Endometrial microvascular endothelial cells (primary cell): ENCODE measurements around the gene NEURL2. TPM values are rescaled to one million over a fixed set of nuclear protein-coding genes. Genes with fewer than 3 reads are reported as not detected.

Source experiments
- in situ Hi-C: cut with HindIII; loops from 2 replicates; pipeline ENCODE4 v1.10.0; 2017; ENCODE audit warnings: low sequenced_read_pairs, low pct_unique_long_range_greater_than_20kb; ENCODE audit errors: inconsistent ontology term
- total RNA-seq: library from RNA; depleted of rRNA; stranded (reverse); fragments of >200 nt; gene quantifications from one replicate; pipeline ENCODE4 v1.2.3, GENCODE V29; 2015; ENCODE audit errors: inconsistent ontology term

The NEURL2 gene
- total RNA-seq, 1 donor from 2014 or later, result 1.5 TPM

DNA sequence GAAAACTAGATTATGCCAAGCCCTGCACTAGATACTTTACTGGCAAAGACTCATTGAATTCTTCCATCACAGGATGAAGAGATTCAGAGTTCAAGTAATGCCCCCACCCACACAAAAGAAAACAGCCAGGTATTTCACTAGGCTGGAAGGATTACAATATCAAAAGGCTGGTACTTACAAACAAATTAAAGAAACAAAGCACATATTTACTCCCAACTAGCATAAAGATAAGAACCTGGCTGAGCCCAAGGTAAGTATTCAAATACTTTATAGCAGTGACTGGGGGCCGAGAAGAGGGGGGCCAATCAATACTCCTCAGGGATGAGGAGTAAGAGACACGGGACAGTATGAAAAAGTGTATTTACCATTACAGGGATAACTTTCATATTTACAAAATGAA, 37.5 kb downstream of the NEURL2 start:
- in situ Hi-C loops, result no loop called here

DNA sequence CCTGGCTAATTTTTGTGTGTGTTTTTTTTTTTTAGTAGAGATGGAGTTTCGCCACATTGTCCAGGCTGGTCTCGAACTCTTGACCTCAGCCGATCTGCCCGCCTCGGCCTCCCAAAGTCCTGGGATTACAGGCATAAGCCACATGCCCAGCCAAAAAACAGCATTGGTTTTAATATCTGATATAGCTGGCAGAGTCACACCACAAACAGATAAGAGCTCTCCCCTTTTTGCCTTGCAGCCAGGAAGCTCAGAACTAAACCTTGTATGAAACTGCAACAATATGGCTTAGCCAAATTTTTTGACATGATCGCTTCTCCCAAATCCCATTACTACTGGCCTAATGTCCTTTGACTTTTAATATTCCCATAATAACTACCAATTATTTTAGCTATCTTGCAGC, 38.7 kb downstream of the NEURL2 start:
- in situ Hi-C loops, result no loop called here

DNA sequence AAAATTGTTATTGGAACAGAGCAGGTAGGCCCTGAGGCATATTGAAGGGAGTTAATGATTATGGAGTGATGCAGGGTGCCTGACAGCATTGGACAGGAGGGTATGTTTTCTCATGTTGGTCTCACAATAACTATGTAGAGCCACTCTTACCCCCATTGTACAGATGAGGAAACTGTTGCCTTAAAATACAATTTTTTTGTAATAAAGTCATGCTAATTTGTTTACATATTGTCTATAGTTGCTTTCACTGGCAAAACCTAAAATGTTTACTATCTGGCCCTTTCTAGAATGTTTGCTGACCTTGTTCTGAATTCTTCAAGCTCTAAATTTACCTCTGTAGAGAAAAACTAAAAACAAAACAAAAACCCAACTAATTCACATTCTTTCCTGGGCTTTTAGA, 39.5 kb downstream of the NEURL2 start:
- in situ Hi-C loops, result no loop called here

DNA sequence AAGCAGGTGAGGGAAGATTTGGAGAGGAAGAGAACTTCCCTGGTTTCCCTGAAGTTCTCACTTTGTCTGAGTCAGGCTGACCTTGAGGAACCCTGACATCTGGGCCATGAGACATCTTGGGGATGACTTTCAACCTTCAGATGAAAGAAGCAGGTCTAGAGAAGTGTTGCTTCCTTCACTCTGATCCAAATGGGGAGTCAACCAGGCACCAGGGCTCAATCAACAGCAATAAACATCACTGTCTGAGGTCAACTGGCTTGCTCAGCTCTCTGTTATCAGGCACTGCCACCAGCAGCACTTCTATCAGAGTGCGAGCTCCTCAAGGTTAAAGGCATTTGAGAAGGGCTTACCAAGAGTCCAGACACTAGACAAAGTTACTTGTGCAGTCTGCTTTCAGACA, 40.1 kb downstream of the NEURL2 start:
- in situ Hi-C loops, result no loop called here

DNA sequence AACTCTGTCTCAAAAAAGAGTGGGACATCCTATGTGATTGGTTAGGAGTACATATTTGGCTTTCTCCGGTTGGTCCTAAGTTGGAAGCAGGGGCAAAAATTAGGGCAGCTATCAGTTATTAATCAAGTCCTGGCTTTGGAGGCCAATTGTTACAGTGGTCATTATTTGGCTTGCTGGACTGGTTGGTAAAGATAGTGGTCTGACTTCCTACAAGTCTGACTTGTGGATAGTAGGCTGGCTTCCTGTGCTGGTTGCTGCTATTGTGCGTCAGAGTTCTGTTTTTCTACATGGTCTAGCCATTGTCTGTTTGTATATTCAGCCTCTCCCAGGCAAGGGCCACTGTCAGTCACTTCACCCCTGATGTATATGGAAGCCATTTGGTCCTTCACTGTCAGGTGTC, 40.8 kb downstream of the NEURL2 start:
- in situ Hi-C loops, result no loop called here

DNA sequence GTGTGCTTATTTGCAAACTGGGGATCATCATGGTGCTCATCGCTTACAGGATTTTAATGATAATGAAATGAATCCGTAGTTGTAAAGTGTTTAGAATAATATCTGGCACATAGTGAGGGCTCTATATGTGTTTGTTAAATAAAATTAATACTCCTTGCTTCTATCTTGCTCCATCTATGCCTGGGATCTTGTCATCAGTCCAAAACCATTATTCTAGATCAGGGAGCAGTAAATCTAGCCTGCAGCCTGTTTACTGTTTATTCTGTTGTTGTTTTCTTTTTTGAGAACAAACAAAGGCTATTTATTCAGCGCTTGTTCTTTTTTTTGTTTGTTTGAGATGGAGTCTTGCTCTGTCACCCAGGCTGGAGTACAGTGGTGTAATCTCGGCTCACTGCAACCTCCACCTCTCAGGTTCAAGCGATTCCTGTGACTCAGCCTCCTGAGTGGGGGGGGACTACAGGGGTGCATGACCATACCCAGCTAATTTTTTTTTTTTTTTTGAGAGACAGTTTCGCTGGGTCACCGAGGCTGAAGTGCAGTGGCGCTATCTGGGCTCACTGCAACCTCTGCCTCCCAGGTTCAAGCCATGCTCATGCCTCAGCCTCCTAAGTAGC, 41.9 kb downstream of the NEURL2 start:
- in situ Hi-C loops, result no loop called here

DNA sequence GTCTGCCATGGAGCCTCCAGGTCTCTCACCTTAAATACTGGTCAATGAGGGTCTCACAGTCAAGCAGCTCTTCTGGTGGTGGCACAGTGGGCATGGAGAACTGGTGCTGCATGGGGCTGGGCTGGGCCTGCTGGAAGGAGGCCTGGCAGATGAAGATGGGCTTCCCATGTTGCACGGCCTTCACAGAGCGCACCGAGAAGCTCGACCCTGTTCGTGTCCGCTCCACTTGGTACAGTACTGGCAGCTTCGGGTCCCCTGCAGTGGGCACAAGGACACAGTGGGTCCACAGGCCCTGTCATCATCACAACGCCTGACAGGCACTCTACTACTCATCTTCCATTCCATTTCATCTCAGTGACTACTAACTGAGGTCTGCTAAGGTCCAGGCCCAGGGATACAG, 42.6 kb downstream of the NEURL2 start:
- in situ Hi-C loops, result no loop called here

DNA sequence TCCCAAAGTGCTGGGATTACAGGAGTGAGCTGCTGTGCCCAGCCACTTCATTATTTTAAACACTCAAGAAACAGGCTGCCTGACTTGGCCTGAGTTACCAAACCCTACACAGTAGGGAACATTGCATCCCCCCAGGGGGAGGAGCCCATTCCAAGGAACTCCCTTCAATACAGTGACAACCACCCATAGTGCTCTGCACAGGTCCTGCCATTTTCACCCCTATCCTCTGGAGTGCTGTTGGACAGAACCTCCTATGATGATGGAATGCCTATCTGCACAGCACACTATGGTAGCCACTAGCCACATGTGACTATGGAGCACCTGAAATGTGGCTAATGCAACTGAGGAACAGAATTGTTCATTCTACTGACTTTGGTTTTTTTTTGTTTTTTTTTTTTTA, 45.6 kb downstream of the NEURL2 start:
- in situ Hi-C loops, result no loop called here

DNA sequence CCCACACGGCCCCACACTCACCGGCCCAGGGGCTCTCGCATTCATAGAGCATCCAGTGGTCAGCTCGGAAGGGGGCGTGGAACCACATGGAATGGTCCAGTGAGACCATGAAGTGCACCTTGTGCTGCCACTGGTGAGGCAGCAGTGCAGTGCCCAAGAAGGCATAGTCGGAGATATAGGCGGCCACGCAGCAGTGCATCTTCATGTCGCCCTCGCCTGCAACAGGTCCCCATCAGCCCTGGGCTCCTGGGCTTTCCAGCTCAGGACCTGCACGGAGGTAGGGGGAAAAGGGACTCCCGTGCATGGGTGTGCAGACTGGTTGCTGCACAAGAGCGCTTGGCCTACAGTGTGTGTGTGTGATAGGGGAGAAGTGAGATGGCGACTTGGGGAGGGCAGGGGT, 47.5 kb downstream of the NEURL2 start:
- in situ Hi-C loops, result no loop called here

DNA sequence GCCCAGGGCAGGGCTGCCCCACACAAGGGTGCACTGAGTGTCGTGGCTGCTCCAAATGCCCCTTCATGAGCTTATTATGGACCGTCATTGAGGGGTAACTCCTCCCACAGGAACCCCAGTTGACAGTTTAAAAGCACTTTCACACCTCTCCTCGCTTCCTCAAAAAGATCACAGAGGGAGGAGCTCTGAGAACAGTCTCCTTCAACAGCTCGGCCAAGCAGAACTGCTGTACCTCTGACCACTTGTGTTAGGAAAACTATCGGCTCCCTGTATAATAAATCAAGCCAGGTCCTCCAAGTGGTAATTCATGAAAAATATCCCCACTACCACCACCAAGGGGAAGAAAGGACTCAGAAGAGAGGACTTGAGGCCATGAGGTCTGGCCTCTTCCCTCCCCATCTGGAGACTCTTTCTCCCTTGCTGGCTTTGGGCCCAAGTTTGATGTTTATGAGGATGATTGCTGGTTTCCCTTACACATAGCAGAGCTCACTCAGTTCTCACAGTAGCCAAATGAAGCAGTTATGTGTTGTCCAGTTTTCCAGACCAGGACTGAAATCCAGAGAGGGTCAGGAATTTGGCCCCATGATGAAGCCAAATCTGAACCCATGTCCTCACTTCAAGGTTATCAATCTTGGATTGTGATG, 48.7 kb downstream of the NEURL2 start:
- in situ Hi-C loops, result no loop called here

DNA sequence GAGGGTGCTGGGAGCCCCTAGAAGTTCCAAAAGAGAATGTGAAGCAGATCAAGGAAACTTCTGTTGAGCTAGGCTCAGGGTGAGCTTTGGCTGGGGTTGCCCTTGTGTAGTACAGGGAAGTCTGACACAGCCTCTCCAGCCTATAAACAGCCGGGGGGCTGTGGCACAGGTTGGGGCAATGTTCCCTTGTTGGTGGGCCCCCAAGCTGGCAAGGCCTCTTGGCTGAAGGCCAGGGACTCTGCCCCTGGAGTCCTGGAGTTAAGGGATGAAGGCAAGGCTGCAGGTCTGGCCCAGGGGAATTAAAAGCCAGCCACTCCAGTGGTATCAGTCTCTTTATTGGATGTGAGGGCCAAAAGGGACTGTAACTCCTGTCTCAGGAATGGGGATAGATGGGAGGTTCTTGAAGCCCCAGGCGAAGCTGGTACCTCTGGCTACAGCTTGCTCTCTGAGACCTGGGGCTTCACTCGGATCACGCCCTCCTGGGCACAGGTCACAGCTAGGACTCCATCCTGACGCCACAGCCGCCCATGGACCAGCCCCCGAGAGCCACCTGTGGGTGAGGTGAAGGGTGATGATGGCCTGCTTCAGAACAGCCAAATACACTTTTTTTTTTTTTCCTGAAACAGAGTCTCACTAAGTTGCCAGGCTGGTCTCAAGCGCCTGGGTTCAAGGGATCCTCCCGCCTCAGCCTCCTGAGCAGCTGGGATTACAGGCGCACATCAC, 49.4 kb downstream of the NEURL2 start:
- in situ Hi-C loops, result no loop called here

DNA sequence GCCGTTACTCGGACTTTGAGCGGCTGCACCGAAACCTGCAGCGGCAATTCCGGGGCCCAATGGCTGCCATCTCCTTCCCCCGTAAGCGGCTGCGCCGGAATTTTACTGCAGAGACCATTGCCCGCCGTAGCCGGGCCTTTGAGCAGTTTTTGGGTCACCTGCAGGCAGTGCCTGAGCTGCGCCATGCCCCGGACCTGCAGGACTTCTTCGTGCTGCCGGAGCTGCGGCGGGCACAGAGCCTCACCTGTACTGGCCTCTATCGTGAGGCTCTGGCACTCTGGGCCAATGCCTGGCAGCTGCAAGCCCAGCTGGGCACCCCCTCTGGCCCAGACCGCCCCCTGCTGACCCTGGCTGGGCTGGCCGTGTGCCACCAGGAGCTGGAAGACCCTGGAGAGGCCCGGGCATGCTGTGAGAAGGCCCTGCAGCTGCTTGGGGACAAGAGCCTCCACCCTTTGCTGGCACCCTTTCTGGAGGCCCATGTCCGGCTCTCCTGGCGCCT, 50.3 kb downstream of the NEURL2 start:
- in situ Hi-C loops, result no loop called here

Other genes starting within 250 kb of the NEURL2 start
- not detected for gene WFDC11, start 221.0 kb downstream of the NEURL2 start, total RNA-seq
- gene WFDC13, start 189.2 kb downstream of the NEURL2 start, total RNA-seq, result not detected
- gene WFDC10B, start 186.2 kb downstream of the NEURL2 start, total RNA-seq, result not detected
- not detected for gene SPINT4, start 168.9 kb downstream of the NEURL2 start, total RNA-seq
- 2.7 TPM for gene WFDC3, start 99.3 kb downstream of the NEURL2 start, total RNA-seq
- 33.9 TPM for gene DNTTIP1, start 99.3 kb downstream of the NEURL2 start, total RNA-seq
- 110 TPM for gene UBE2C, start 78.6 kb downstream of the NEURL2 start, total RNA-seq
- gene TNNC2, start 63.9 kb downstream of the NEURL2 start, total RNA-seq, result not detected
- 13.4 TPM for gene SNX21, start 57.4 kb downstream of the NEURL2 start, total RNA-seq
- gene ACOT8, start 33.8 kb downstream of the NEURL2 start, total RNA-seq, result 75.9 TPM
- gene ZSWIM3, start 33.6 kb downstream of the NEURL2 start, total RNA-seq, result 4.9 TPM
- gene ZSWIM1, start 10.0 kb downstream of the NEURL2 start, total RNA-seq, result 10.0 TPM
- not detected for gene SPATA25, start 3.6 kb downstream of the NEURL2 start, total RNA-seq
- gene CTSA, start 127 bp upstream of the NEURL2 start, total RNA-seq, result 113 TPM
- gene PLTP, start 20.9 kb upstream of the NEURL2 start, total RNA-seq, result 3.0 TPM
- 25.6 TPM for gene PCIF1, start 43.5 kb upstream of the NEURL2 start, total RNA-seq
- gene ZNF335, start 81.0 kb upstream of the NEURL2 start, total RNA-seq, result 13.2 TPM
- not detected for gene MMP9, start 117.7 kb upstream of the NEURL2 start, total RNA-seq
- not detected for gene SLC12A5, start 138.0 kb upstream of the NEURL2 start, total RNA-seq
- gene NCOA5, start 198.8 kb upstream of the NEURL2 start, total RNA-seq, result 25.7 TPM
- gene CD40, start 227.1 kb upstream of the NEURL2 start, total RNA-seq, result 11.7 TPM